ENCODE measurements around the gene MRTFB.

DNA sequence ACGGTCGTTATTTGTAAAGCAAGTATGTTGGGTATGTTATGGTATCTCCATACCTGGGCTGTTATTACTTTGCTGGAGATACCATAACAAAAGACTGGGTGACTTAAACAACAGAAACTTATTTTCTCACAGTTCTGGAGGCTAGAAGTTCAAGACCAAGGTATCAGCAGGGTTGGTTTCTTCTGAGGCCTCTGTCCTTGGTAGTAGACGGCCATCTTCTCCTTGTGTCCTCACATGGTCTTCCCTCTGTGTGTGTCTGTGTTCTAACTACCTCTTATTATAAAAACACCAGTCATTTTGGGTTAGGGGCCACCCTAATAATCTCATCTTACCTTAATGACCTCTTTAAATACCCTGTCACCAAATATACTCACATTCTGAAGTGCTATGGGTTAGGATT is 33.2 kb upstream of the MRTFB start:
- TF ChIP-seq, protein P1, sequence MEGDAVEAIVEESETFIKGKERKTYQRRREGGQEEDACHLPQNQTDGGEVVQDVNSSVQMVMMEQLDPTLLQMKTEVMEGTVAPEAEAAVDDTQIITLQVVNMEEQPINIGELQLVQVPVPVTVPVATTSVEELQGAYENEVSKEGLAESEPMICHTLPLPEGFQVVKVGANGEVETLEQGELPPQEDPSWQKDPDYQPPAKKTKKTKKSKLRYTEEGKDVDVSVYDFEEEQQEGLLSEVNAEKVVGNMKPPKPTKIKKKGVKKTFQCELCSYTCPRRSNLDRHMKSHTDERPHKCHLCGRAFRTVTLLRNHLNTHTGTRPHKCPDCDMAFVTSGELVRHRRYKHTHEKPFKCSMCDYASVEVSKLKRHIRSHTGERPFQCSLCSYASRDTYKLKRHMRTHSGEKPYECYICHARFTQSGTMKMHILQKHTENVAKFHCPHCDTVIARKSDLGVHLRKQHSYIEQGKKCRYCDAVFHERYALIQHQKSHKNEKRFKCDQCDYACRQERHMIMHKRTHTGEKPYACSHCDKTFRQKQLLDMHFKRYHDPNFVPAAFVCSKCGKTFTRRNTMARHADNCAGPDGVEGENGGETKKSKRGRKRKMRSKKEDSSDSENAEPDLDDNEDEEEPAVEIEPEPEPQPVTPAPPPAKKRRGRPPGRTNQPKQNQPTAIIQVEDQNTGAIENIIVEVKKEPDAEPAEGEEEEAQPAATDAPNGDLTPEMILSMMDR (IDR thresholded peaks at IDR 0.05) = no peak
- TF ChIP-seq POLR2A (IDR thresholded peaks at IDR 0.05) = no peak
